PC-3 (cell line): Measurements from ENCODE around the gene LRRC52. TPM values are rescaled to one million over a fixed set of nuclear protein-coding genes. Genes with fewer than 3 reads are reported as not detected.
"Not testable (repeated sequence)": the region's sequence is repeated elsewhere in the genome, so short reads cannot be mapped to it uniquely, and the experiment has no call there.

ENCODE experiments used
- ATAC-seq: fragments of 200-7000 bp; cut with Tn5 transposase; 2 replicates; pipeline ENCODE4 v1.9.1; 2020; ENCODE audit warnings: mild to moderate bottlenecking, moderate library complexity
- BruUV-seq: library from RNA; stranded (reverse); fragments of 400-500 nt; replicated peaks from 2 replicates; lab custom pipeline; 2021; lab: Mats Ljungman, UMichigan
- CTCF ChIA-PET: fragments of 300-600 bp; sonication (Branson Sonifier 250); formaldehyde crosslinking; loops from one replicate; lab custom pipeline; 2022; ENCODE audit warnings: antibody characterized with exemption; lab: Charles Lee
- POLR2A ChIA-PET: fragments of 300-600 bp; sonication (Branson Sonifier 250); formaldehyde crosslinking; loops from one replicate; lab custom pipeline; 2022; ENCODE audit warnings: antibody characterized with exemption; ENCODE audit not compliant: unreplicated experiment; lab: Charles Lee
- DNase-seq: peaks from one replicate; pipeline ENCODE4 v3.0.0-alpha.2; 2015
- H2AFZ ChIP-seq: fragments of 300-600 bp; sonication (generic); 2 replicates; pipeline ENCODE4 v1.6.0; 2016; ENCODE audit warnings: antibody characterized with exemption, low read length
- H3F3A ChIP-seq: fragments of 300-600 bp; sonication (generic); one replicate; pipeline ENCODE4 v1.6.0; 2017; ENCODE audit warnings: antibody characterized with exemption, low read length, control low read depth, mild to moderate bottlenecking; ENCODE audit not compliant: unreplicated experiment
- H3K27ac ChIP-seq: fragments of 300-600 bp; sonication (generic); 2 replicates; pipeline ENCODE4 v1.5.1; 2016; ENCODE audit warnings: mild to moderate bottlenecking, low read length
- H3K27me3 ChIP-seq: fragments of 300-600 bp; sonication (generic); 2 replicates; pipeline ENCODE4 v1.6.1; 2016; ENCODE audit warnings: low read length, mixed read lengths
- H3K36me3 ChIP-seq: fragments of 300-600 bp; sonication (generic); 2 replicates; pipeline ENCODE4 v1.6.1; 2016; ENCODE audit warnings: low read depth, mixed run types, low read length, mixed read lengths
- H3K4me1 ChIP-seq: fragments of 300-600 bp; sonication (generic); 2 replicates; pipeline ENCODE4 v1.5.1; 2016; ENCODE audit warnings: low read length; ENCODE audit not compliant: insufficient read depth
- H3K4me2 ChIP-seq: fragments of 300-600 bp; sonication (generic); 2 replicates; pipeline ENCODE4 v1.6.0; 2016; ENCODE audit warnings: low read length
- H3K4me3 ChIP-seq: fragments of 300-600 bp; sonication (generic); 2 replicates; pipeline ENCODE4 v1.5.1; 2016; ENCODE audit warnings: mild to moderate bottlenecking, low read length, mixed read lengths
- H3K79me2 ChIP-seq: fragments of 300-600 bp; sonication (generic); 2 replicates; pipeline ENCODE4 v1.6.1; 2017; ENCODE audit warnings: low read length, mixed read lengths
- H3K9ac ChIP-seq: fragments of 300-600 bp; sonication (generic); 2 replicates; pipeline ENCODE4 v1.6.0; 2016; ENCODE audit warnings: mild to moderate bottlenecking, low read length
- H3K9me2 ChIP-seq: fragments of 300-600 bp; sonication (generic); replicated peaks from 2 replicates; pipeline ENCODE4 v1.6.1; 2016; ENCODE audit warnings: mixed run types, low read length, mixed read lengths
- H3K9me3 ChIP-seq: fragments of 300-600 bp; sonication (generic); 2 replicates; pipeline ENCODE4 v1.6.1; 2016; ENCODE audit warnings: low read length, mixed read lengths
- H4K20me1 ChIP-seq: fragments of 300-600 bp; sonication (generic); 2 replicates; pipeline ENCODE4 v1.6.1; 2016; ENCODE audit warnings: low read length, mixed read lengths
- EZH2 ChIP-seq: fragments of 300-600 bp; sonication (generic); IDR thresholded peaks from one replicate; pipeline ENCODE4 v1.6.1; 2017; ENCODE audit warnings: antibody characterized with exemption, mild to moderate bottlenecking, low read length; ENCODE audit not compliant: unreplicated experiment
- EZH2phosphoT487 ChIP-seq: fragments of 300-600 bp; sonication (generic); IDR thresholded peaks from 2 replicates; pipeline ENCODE4 v1.6.1; 2018; ENCODE audit warnings: mild to moderate bottlenecking, antibody characterized with exemption, low read length, borderline replicate concordance
- intact Hi-C: fragments of 100-400 bp; cut with micrococcal nuclease; formaldehyde crosslinking; loops from 2 replicates; pipeline ENCODE4 v1.9.0; 2023
- total RNA-seq: library from RNA; depleted of rRNA; stranded (reverse); fragments of >200 nt; gene quantifications from 2 replicates; pipeline ENCODE4 v1.2.3, GENCODE V29; 2014
- TF ChIP-seq, protein P1 (sequence below): fragments of 300-600 bp; sonication (generic); conservative IDR thresholded peaks from 2 replicates; pipeline ENCODE4 v1.5.1; 2017; ENCODE audit warnings: antibody characterized with exemption, low read depth, mild to moderate bottlenecking, low read length

The LRRC52 gene
- total RNA-seq, 1 experiment from 2014 or later, result not detected

- Histone ChIP-seq H3F3A (no peaks in the 10 kb centered on the region), H3K79me2 (no peaks in the 10 kb centered on the region), H3K27ac (no peak overlapping the region), H3K36me3 (no peaks in the 10 kb centered on the region), H3K9me3 (no peaks in the 10 kb centered on the region), H3K9me2 (no peaks in the 10 kb centered on the region), H4K20me1 (no peaks in the 10 kb centered on the region), H3K9ac (no peak overlapping the region), H3K4me2 (no peak overlapping the region), H3K4me1 (peaks cover 12% of the 10 kb centered on the region), H3K4me3 (no peak overlapping the region), H2AFZ (no peak overlapping the region), H3K27me3 (no peaks in the 10 kb centered on the region)
- ChIA-PET POLR2A (no interaction called here), CTCF (interaction anchor here (1.5 kb wide), 1 partner anchor 97 kb away, joined by 5 read pairs; no protein-coding TSS in a partner anchor)
- BruUV-seq, result no TSS peak
- DNase-seq (no peak), ATAC-seq (no peak)
- intact Hi-C loops, result loop anchor here (1.0 to 5.0 kb wide), 7 partner anchors 32 to 314 kb away; partner anchors contain the start of genes ALDH9A1 and UCK2
- no peak for TF ChIP-seq EZH2
- TF ChIP-seq, protein P1, sequence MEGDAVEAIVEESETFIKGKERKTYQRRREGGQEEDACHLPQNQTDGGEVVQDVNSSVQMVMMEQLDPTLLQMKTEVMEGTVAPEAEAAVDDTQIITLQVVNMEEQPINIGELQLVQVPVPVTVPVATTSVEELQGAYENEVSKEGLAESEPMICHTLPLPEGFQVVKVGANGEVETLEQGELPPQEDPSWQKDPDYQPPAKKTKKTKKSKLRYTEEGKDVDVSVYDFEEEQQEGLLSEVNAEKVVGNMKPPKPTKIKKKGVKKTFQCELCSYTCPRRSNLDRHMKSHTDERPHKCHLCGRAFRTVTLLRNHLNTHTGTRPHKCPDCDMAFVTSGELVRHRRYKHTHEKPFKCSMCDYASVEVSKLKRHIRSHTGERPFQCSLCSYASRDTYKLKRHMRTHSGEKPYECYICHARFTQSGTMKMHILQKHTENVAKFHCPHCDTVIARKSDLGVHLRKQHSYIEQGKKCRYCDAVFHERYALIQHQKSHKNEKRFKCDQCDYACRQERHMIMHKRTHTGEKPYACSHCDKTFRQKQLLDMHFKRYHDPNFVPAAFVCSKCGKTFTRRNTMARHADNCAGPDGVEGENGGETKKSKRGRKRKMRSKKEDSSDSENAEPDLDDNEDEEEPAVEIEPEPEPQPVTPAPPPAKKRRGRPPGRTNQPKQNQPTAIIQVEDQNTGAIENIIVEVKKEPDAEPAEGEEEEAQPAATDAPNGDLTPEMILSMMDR, result no peak
- TF ChIP-seq EZH2phosphoT487, result no peak
Observed at GRCh38 chr1:165600793-165601192, 57.0 kb downstream of the LRRC52 start.

GRCh38 chr1:165603810-165604209 lies 60.0 kb downstream of the LRRC52 start:
- H3K27me3 ChIP-seq, result no peaks in the 10 kb centered on the region
- BruUV-seq, result no TSS peak
- no peaks in the 10 kb centered on the region for H3K36me3 ChIP-seq
- POLR2A ChIA-PET, result no interaction called here
- H3K79me2 ChIP-seq, result no peaks in the 10 kb centered on the region
- H3K4me2 ChIP-seq, result no peak overlapping the region
- H3F3A ChIP-seq, result no peaks in the 10 kb centered on the region
- CTCF ChIA-PET, result no interaction called here
- H3K4me3 ChIP-seq, result no peak overlapping the region
- H2AFZ ChIP-seq, result no peak overlapping the region
- ATAC-seq, result no peak
- H3K27ac ChIP-seq, result no peak overlapping the region
- TF ChIP-seq EZH2, result no peak
- TF ChIP-seq, protein P1, result no peak
- TF ChIP-seq EZH2phosphoT487, result no peak
- H3K9ac ChIP-seq, result no peak overlapping the region
- DNase-seq, result no peak
- no peaks in the 10 kb centered on the region for H3K9me2 ChIP-seq
- intact Hi-C loops, result loop anchor here (5.0 kb wide), 2 partner anchors 73 to 153 kb away; no protein-coding TSS in a partner anchor
- peaks cover 1% of the 10 kb centered on the region for H3K4me1 ChIP-seq
- no peaks in the 10 kb centered on the region for H4K20me1 ChIP-seq
- H3K9me3 ChIP-seq, result no peaks in the 10 kb centered on the region

GRCh38 chr1:165605246-165605645 lies 61.4 kb downstream of the LRRC52 start:
- no peaks in the 10 kb centered on the region for H3K9me2 ChIP-seq
- intact Hi-C loops, result no loop called here
- ATAC-seq, result no peak
- H3K27me3 ChIP-seq, result no peaks in the 10 kb centered on the region
- H2AFZ ChIP-seq, result no peak overlapping the region
- H3K4me3 ChIP-seq, result no peak overlapping the region
- H4K20me1 ChIP-seq, result no peaks in the 10 kb centered on the region
- BruUV-seq, result no TSS peak
- CTCF ChIA-PET, result no interaction called here
- POLR2A ChIA-PET, result no interaction called here
- no peaks in the 10 kb centered on the region for H3K9me3 ChIP-seq
- no peak overlapping the region for H3K4me2 ChIP-seq
- peaks cover 2% of the 10 kb centered on the region for H3K4me1 ChIP-seq
- H3F3A ChIP-seq, result no peaks in the 10 kb centered on the region
- no peak overlapping the region for H3K27ac ChIP-seq
- TF ChIP-seq EZH2 (no peak), EZH2phosphoT487 (no peak)
- TF ChIP-seq, protein P1, result no peak
- DNase-seq, result no peak
- no peak overlapping the region for H3K9ac ChIP-seq
- H3K79me2 ChIP-seq, result no peaks in the 10 kb centered on the region
- no peaks in the 10 kb centered on the region for H3K36me3 ChIP-seq

GRCh38 chr1:165606676-165607075 lies 62.9 kb downstream of the LRRC52 start:
- H3K4me1 ChIP-seq, result peaks cover 10% of the 10 kb centered on the region
- BruUV-seq, H2AFZ ChIP-seq, H4K20me1 ChIP-seq, H3K79me2 ChIP-seq, H3K9me2 ChIP-seq, ATAC-seq, CTCF ChIA-PET, H3F3A ChIP-seq, H3K4me3 ChIP-seq, DNase-seq, H3K9me3 ChIP-seq, H3K9ac ChIP-seq, intact Hi-C loops, H3K27ac ChIP-seq, H3K36me3 ChIP-seq, H3K27me3 ChIP-seq, H3K4me2 ChIP-seq: not testable (repeated sequence)
- POLR2A ChIA-PET, result interaction anchor here (0.5 kb wide), 1 partner anchor 60 kb away, joined by 3 read pairs; no protein-coding TSS in a partner anchor
